CD4-positive, CD25-positive, alpha-beta regulatory T cell (primary cell): Measurements from ENCODE around the gene RHOB. TPM values are rescaled to one million over a fixed set of nuclear protein-coding genes. Genes with fewer than 3 reads are reported as not detected.

Source experiments
- ATAC-seq, 2 donors: fragments of 150-1000 bp; cut with Tn5 transposase; one replicate each; pipeline ENCODE4 v1.10.0; 2021; ENCODE audit warnings: low read depth in 2 of 2, moderate number of reproducible peaks in 2 of 2, moderate library complexity in 1 of 2
- DNase-seq, 3 donors: peaks; one replicate each; pipeline versions ENCODE4 v3.0.0 to v3.0.0-alpha.2; 2012 to 2022; ENCODE audit warnings: mixed read lengths in 1 of 3
- H3K27ac ChIP-seq: one replicate; pipeline ENCODE4 v1.7.0; 2013; ENCODE audit warnings: mild to moderate bottlenecking, low read length; ENCODE audit not compliant: insufficient read depth, poor library complexity, severe bottlenecking
- H3K27me3 ChIP-seq: one replicate; pipeline ENCODE4 v1.7.0; 2013; ENCODE audit warnings: low read length; ENCODE audit not compliant: control insufficient read depth, insufficient read depth
- H3K36me3 ChIP-seq: one replicate; pipeline ENCODE4 v1.7.0; 2013; ENCODE audit warnings: mild to moderate bottlenecking, low read length, moderate library complexity; ENCODE audit not compliant: control insufficient read depth, insufficient read depth
- H3K4me1 ChIP-seq: 2 replicates; pipeline ENCODE4 v1.7.0; 2013; ENCODE audit warnings: mild to moderate bottlenecking, low read length; ENCODE audit not compliant: insufficient read depth, control insufficient read depth, poor library complexity, severe bottlenecking
- H3K4me3 ChIP-seq: one replicate; pipeline ENCODE4 v1.7.0; 2013; ENCODE audit warnings: low read depth, mild to moderate bottlenecking, low read length, moderate library complexity
- H3K9me3 ChIP-seq, 2 experiments: 1 replicate in 1 of 2; 2 replicates in 1 of 2; pipeline ENCODE4 v1.7.0; 2013; ENCODE audit warnings: low read length in 2 of 2, mild to moderate bottlenecking in 1 of 2, moderate library complexity in 1 of 2; ENCODE audit not compliant: control insufficient read depth in 2 of 2
- H3K27ac Mint-ChIP-seq, 3 donors: one replicate each; pipeline ENCODE4 v1.8.0; 2020 to 2022; ENCODE audit warnings: mild to moderate bottlenecking in 3 of 3, mixed read lengths in 3 of 3, moderate library complexity in 2 of 3
- H3K27me3 Mint-ChIP-seq: one replicate; pipeline ENCODE4 v1.8.0; 2022; ENCODE audit warnings: mild to moderate bottlenecking, mixed read lengths
- H3K36me3 Mint-ChIP-seq: one replicate; pipeline ENCODE4 v1.8.0; 2020; ENCODE audit warnings: mixed read lengths
- H3K4me1 Mint-ChIP-seq, 4 donors: one replicate each; pipeline ENCODE4 v1.8.0; 2020 to 2022; ENCODE audit warnings: mixed read lengths in 4 of 4, mild to moderate bottlenecking in 1 of 4
- H3K4me3 Mint-ChIP-seq, 4 donors: one replicate each; pipeline ENCODE4 v1.8.0; 2020 to 2022; ENCODE audit warnings: mild to moderate bottlenecking in 4 of 4, mixed read lengths in 4 of 4, moderate library complexity in 3 of 4
- H3K9me3 Mint-ChIP-seq, 7 donors: one replicate each; pipeline ENCODE4 v1.8.0; 2020 to 2022; ENCODE audit warnings: mixed read lengths in 7 of 7, mild to moderate bottlenecking in 3 of 7, moderate library complexity in 2 of 7
- polyA plus RNA-seq, 4 donors: library from polyadenylated mRNA; unstranded; fragments of 300-500 nt; fragmentation: Illumina TruSeq; gene quantifications; one replicate each; pipeline ENCODE4 v1.2.3, GENCODE V29; 2021
- total RNA-seq: library from RNA; stranded (reverse); gene quantifications from one replicate; pipeline ENCODE4 v1.2.3, GENCODE V29; 2022

The RHOB gene
- total and polyA plus RNA-seq, 5 donors from 2014 or later = 0.69 to 16.6 (median 1.1) TPM

DNA sequence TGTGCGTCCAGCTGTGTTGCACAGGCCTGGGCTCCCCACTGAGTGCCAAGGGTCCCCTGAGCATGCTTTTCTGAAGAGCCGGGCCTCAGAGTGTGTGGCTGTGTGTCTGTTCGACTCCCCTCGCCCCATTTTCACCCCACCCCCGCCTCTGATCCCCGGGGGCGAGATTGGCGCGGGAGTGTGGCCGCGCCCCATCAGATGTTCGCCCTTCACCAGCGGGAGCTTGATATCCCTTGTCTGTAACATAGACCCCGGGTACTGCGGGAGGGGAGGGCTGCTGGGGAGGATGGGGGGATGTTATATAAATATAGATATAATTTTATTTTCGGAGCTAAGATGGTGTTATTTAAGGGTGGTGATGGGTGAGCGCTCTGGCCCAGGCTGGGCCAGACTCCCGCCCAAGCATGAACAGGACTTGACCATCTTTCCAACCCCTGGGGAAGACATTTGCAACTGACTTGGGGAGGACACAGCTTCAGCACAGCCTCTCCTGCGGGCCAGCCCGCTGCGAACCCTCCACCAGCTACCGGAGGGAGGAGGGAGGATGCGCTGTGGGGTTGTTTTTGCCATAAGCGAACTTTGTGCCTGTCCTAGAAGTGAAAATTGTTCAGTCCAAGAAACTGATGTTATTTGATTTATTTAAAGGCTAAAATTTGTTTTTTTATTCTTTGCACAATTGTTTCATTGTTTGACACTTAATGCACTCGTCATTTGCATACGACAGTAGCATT lies 1.5 kb downstream of the RHOB start:
- no peaks in the 10 kb centered on the region for H3K36me3 Mint-ChIP-seq
- Histone ChIP-seq H3K4me3 (no peak overlapping the region), H3K36me3 (no peaks in the 10 kb centered on the region), H3K27me3 (peaks cover 27% of the 10 kb centered on the region), H3K4me1 (peaks cover 16% of the 10 kb centered on the region), H3K9me3 (no peaks in the 10 kb centered on the region), H3K27ac (no peak overlapping the region)
- no peaks in the 10 kb centered on the region for H3K9me3 Mint-ChIP-seq
- peak overlapping the region in 3 of 4 donors; percentile 52 to 68 (median 54) for H3K4me3 Mint-ChIP-seq
- H3K4me1 Mint-ChIP-seq = peaks cover 0 to 8% (median under 1%) of the 10 kb centered on the region in 4 donors
- ATAC-seq (no peak), DNase-seq (no peak)
- H3K27me3 Mint-ChIP-seq = peaks cover 72% of the 10 kb centered on the region
- no peak overlapping the region for H3K27ac Mint-ChIP-seq

DNA sequence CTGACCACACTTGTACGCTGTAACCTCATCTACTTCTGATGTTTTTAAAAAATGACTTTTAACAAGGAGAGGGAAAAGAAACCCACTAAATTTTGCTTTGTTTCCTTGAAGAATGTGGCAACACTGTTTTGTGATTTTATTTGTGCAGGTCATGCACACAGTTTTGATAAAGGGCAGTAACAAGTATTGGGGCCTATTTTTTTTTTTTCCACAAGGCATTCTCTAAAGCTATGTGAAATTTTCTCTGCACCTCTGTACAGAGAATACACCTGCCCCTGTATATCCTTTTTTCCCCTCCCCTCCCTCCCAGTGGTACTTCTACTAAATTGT lies 2.1 kb downstream of the RHOB start:
- peaks cover 0 to 8% (median under 1%) of the 10 kb centered on the region in 4 donors for H3K4me1 Mint-ChIP-seq
- H3K4me3 Mint-ChIP-seq = no peak overlapping the region
- no peak overlapping the region for H3K27ac ChIP-seq

DNA sequence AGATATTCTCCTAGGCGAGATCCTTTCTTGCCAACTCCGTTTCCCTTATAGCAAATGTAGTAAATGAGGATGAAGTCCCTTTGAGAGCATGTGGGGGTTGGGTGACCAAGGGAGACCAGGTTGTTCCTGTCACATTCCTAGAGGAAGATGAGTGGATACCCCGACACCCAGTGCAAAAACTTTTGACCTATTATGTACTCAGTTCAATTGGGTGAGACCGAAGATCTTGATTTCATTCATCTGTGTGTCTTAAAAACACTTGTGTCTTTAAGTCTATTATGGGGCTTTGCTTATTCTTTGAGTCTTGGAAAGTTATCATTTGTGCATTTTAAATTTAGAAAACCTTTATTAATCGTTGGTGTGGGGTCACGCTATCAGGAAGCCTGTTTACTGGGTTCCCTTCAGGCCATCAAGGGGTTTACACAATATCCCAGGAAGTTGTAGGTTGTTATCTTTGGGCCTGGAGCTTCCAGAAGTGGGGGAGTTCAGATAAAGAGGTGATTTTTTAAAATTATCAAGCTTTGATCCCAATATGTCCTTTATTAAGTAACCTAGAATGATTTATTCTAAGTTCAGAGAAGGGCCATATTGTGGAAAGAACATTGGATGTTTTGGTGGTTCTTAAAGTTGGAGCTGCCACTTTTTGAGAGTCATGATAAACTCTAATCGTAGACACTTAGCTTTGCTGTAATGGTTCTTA lies 2.8 kb downstream of the RHOB start:
- Mint-ChIP-seq H3K9me3 (no peaks in the 10 kb centered on the region), H3K36me3 (no peaks in the 10 kb centered on the region), H3K27me3 (peaks cover 67% of the 10 kb centered on the region), H3K4me3 (peak overlapping the region in 2 of 4 donors; percentile 24 to 51), H3K4me1 (peaks cover 0 to 8% (median under 1%) of the 10 kb centered on the region in 4 donors), H3K27ac (no peak overlapping the region)
- H3K36me3 ChIP-seq = no peaks in the 10 kb centered on the region
- DNase-seq (no peak), ATAC-seq (no peak)
- H3K27me3 ChIP-seq = peaks cover 22% of the 10 kb centered on the region
- no peak overlapping the region for H3K27ac ChIP-seq
- peaks cover 16% of the 10 kb centered on the region for H3K4me1 ChIP-seq
- H3K9me3 ChIP-seq = no peaks in the 10 kb centered on the region
- no peak overlapping the region for H3K4me3 ChIP-seq

More for the DNA sequence above, 2.1 kb downstream of the RHOB start:
- peaks cover 16% of the 10 kb centered on the region for H3K4me1 ChIP-seq
- no peak for DNase-seq
- H3K9me3 ChIP-seq = no peaks in the 10 kb centered on the region
- H3K27me3 Mint-ChIP-seq = peaks cover 69% of the 10 kb centered on the region
- peaks cover 23% of the 10 kb centered on the region for H3K27me3 ChIP-seq
- no peak for ATAC-seq
- H3K36me3 Mint-ChIP-seq = no peaks in the 10 kb centered on the region
- no peaks in the 10 kb centered on the region for H3K9me3 Mint-ChIP-seq
- H3K4me3 ChIP-seq = no peak overlapping the region
- H3K27ac Mint-ChIP-seq = no peak overlapping the region
- H3K36me3 ChIP-seq = no peaks in the 10 kb centered on the region

DNA sequence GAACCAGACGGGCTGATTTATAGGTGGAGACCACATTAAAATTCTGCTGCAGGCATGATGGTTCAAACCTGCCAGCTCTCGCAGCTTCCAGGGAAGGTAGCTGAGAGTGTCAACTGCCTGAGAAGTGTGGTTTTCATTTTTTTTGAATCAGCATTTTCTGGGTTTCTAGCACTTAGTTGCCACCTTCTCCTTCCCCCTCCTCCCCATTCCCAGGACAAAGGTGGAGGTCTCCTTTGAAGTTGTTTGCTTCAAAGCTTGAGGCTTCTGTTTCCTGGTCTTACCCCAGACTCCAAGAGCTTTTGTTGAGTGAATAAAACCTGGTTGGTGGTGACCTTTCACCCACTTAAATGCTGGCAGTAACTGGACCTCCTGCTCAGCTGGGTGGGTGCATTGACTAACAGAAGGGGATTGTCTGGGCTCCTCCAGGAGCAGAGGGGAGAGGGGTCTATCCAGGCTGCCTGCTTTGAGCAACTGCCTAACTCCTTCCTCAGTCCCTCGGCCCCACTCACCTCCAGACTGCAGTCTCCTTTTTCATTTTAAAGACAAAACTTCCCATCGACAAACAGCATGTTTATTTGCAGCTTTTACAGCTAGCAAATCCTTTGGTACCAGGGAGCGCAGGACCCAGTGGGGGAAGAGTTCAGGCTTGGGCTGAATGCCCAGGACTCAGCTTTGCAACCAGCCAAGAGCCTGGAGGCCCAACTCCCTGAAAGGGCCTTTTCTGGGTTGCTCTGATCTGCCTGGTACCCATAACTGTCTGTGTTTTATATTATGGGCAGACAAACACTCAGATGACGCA lies 3.5 kb downstream of the RHOB start:
- H3K27me3 Mint-ChIP-seq = peaks cover 67% of the 10 kb centered on the region
- no peak overlapping the region for H3K27ac ChIP-seq
- H3K4me3 ChIP-seq = no peak overlapping the region
- ATAC-seq = no peak
- peaks cover 16% of the 10 kb centered on the region for H3K4me1 ChIP-seq
- H3K9me3 Mint-ChIP-seq = peaks cover 0 to under 1% (median 0%) of the 10 kb centered on the region in 7 donors
- H3K9me3 ChIP-seq = no peaks in the 10 kb centered on the region
- no peak overlapping the region for H3K27ac Mint-ChIP-seq
- H3K36me3 Mint-ChIP-seq = no peaks in the 10 kb centered on the region
- peaks cover 19% of the 10 kb centered on the region for H3K27me3 ChIP-seq
- DNase-seq = no peak
- H3K4me3 Mint-ChIP-seq = no peak overlapping the region
- peaks cover 0 to 8% (median under 1%) of the 10 kb centered on the region in 4 donors for H3K4me1 Mint-ChIP-seq
- H3K36me3 ChIP-seq = no peaks in the 10 kb centered on the region

DNA sequence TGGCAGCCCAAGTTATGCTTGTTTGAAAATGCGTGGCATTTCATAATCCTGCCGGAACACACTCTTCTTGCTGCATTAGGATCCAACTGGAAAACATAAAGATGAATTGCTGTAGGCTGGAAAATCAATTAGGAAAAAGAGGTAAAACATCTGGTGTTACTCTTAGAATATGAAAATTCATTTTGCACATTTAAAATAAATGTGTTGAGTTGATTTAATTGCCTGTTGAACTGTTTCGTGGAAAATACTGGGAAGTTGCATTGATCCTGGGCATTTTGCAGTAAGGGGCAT lies 4.1 kb downstream of the RHOB start:
- Mint-ChIP-seq H3K4me1 (peaks cover 0 to 8% (median under 1%) of the 10 kb centered on the region in 4 donors), H3K4me3 (no peak overlapping the region), H3K36me3 (no peaks in the 10 kb centered on the region), H3K9me3 (peaks cover 0 to 3% (median 0%) of the 10 kb centered on the region in 7 donors), H3K27ac (no peak overlapping the region), H3K27me3 (peaks cover 65% of the 10 kb centered on the region)
- Histone ChIP-seq H3K4me3 (no peak overlapping the region), H3K9me3 (no peaks in the 10 kb centered on the region), H3K4me1 (peaks cover 16% of the 10 kb centered on the region), H3K27ac (no peak overlapping the region), H3K27me3 (peaks cover 16% of the 10 kb centered on the region), H3K36me3 (no peaks in the 10 kb centered on the region)
- ATAC-seq (no peak), DNase-seq (no peak)

DNA sequence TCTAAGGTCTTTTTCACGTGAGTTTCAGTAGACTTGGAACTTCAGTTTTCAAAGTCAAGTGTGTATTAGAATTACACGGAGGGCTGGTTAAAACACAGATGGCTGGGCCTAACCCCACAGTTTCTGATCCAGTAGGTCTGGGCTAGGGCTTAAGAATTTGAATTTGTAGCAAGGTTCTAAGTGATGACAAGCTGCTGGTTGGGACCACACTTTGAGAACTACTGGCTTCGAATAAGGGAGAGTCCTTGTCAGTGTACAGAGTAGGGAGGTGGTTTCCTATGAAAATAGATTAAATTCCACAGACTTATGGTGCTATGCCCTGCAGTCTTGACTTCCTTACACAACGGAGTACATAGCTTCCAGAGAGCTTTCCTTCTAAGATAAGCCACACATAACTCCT lies 4.5 kb downstream of the RHOB start:
- no peak for DNase-seq
- H3K4me1 Mint-ChIP-seq = peaks cover 0 to 4% (median under 1%) of the 10 kb centered on the region in 4 donors

DNA sequence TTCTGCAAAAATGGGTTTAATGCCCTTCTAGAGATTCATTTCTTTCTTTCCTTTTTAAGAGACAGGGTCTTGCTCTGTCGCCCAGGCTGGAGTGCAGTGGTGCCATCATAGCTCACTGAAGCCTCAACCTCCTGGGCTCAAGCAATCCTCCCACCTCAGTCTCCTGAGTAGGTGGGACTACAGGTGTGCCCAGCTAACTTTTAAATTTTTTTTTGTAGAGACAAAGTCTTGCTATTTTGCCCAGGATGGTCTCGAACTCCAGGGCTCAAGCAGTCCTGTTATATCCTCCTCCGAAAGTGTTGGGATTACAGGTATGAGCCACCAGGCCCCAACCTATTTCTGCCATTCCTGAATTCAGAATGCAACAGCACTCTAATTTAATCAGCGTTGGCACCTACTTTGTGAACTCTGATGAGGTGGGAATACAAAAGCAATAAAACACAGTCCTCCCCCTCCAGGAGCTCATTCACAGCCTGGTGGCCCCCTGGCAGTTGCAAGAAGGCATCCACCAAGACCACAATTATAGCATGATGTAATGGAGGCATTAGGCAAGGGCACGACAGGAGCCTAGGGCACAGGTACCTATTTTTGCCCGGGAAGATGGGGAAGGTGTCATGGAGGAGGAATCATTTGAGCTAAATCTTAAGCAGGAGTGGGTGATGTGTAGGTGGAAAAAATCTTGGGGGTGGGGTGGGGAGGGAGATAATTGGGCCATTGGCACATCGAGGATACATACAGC lies 5.1 kb downstream of the RHOB start:
- DNase-seq = no peak
- H3K27me3 ChIP-seq = peaks cover 16% of the 10 kb centered on the region
- H3K27ac ChIP-seq = no peak overlapping the region
- H3K27me3 Mint-ChIP-seq = peaks cover 60% of the 10 kb centered on the region
- no peak overlapping the region for H3K27ac Mint-ChIP-seq
- no peak for ATAC-seq
- H3K9me3 ChIP-seq = no peaks in the 10 kb centered on the region
- no peaks in the 10 kb centered on the region for H3K36me3 ChIP-seq
- H3K36me3 Mint-ChIP-seq = no peaks in the 10 kb centered on the region
- peaks cover 0 to 3% (median 0%) of the 10 kb centered on the region in 7 donors for H3K9me3 Mint-ChIP-seq
- peaks cover 0 to 4% (median under 1%) of the 10 kb centered on the region in 4 donors for H3K4me1 Mint-ChIP-seq
- H3K4me1 ChIP-seq = peaks cover 9% of the 10 kb centered on the region
- H3K4me3 Mint-ChIP-seq = no peak overlapping the region
- H3K4me3 ChIP-seq = no peak overlapping the region

More for the DNA sequence above, 4.5 kb downstream of the RHOB start:
- Mint-ChIP-seq H3K36me3 (no peaks in the 10 kb centered on the region), H3K4me3 (no peak overlapping the region), H3K9me3 (peaks cover 0 to 3% (median 0%) of the 10 kb centered on the region in 7 donors), H3K27ac (no peak overlapping the region), H3K27me3 (peaks cover 61% of the 10 kb centered on the region)
- no peak for ATAC-seq
- H3K4me1 ChIP-seq = peaks cover 12% of the 10 kb centered on the region
- peaks cover 16% of the 10 kb centered on the region for H3K27me3 ChIP-seq
- no peaks in the 10 kb centered on the region for H3K36me3 ChIP-seq
- H3K27ac ChIP-seq = no peak overlapping the region
- no peak overlapping the region for H3K4me3 ChIP-seq
- H3K9me3 ChIP-seq = no peaks in the 10 kb centered on the region
